Peyer's patch (tissue), 4 donors: Measurements from ENCODE around the gene PTGR2.

Experiments used
- POLR2A ChIP-seq, 2 donors: fragments of 450-650 bp; IDR thresholded peaks; one replicate each; pipeline ENCODE4 v1.5.1; 2017; ENCODE audit warnings: antibody characterized with exemption in 2 of 2, mild to moderate bottlenecking in 2 of 2, moderate library complexity in 2 of 2
- TF ChIP-seq, protein P1 (sequence below), 6 experiments: fragments of 450-650 bp in 4 of 6; fragments of 200-600 bp in 2 of 6; sonication (generic) in 1 of 6; IDR thresholded peaks; one replicate each; pipeline ENCODE4 v1.5.1; 2017 to 2019; ENCODE audit warnings: antibody characterized with exemption in 6 of 6, mild to moderate bottlenecking in 3 of 6, moderate library complexity in 1 of 6

DNA sequence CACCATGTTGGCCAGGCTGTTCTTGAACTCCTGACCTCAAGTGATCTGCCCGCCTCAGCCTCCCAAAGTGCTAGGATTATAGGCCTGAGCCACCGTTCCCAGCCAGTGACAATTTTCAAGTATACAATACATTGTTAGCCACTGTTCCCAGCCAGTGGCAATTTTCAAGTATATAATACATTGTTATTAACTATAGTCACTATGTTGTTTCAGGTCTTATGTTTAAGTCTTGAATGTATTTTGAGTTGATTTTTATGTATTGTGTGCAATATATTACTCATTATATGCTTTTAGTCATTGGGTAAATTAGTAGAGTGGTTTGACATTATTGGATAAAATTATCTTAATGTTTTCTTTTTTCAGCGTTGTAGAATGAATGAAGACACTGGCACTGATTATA is 22.0 kb downstream of the PTGR2 start:
- no peak for TF ChIP-seq POLR2A (IDR thresholded peaks at IDR 0.05)
- TF ChIP-seq, protein P1, sequence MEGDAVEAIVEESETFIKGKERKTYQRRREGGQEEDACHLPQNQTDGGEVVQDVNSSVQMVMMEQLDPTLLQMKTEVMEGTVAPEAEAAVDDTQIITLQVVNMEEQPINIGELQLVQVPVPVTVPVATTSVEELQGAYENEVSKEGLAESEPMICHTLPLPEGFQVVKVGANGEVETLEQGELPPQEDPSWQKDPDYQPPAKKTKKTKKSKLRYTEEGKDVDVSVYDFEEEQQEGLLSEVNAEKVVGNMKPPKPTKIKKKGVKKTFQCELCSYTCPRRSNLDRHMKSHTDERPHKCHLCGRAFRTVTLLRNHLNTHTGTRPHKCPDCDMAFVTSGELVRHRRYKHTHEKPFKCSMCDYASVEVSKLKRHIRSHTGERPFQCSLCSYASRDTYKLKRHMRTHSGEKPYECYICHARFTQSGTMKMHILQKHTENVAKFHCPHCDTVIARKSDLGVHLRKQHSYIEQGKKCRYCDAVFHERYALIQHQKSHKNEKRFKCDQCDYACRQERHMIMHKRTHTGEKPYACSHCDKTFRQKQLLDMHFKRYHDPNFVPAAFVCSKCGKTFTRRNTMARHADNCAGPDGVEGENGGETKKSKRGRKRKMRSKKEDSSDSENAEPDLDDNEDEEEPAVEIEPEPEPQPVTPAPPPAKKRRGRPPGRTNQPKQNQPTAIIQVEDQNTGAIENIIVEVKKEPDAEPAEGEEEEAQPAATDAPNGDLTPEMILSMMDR (IDR thresholded peaks at IDR 0.05), result no peak
